Cardiac fibroblast (primary cell): ENCODE data around the gene KIF1B.

Experiments used
- DNase-seq, 2 donors: peaks; one replicate each; pipeline versions ENCODE4 v3.0.0 to v3.0.0-alpha.2; 2010; ENCODE audit warnings: low read depth in 2 of 2
- H3K4me3 ChIP-seq, 2 donors: replicated peaks in 1 of 2; 1 replicate in 1 of 2; 2 replicates in 1 of 2; pipeline ENCODE4 v1.5.1; 2011; ENCODE audit warnings: low read depth in 2 of 2, low read length in 2 of 2, mild to moderate bottlenecking in 2 of 2, moderate library complexity in 1 of 2
- CTCF ChIP-seq: IDR thresholded peaks from one replicate; pipeline ENCODE4 v1.5.1; 2011; ENCODE audit warnings: low read depth, mild to moderate bottlenecking, low read length, inconsistent platforms

The KIF1B gene

GRCh38 chr1:10322821-10323220 is 112.5 kb downstream of the KIF1B start:
- no peak overlapping the region for H3K4me3 ChIP-seq
- no peak for TF ChIP-seq CTCF

GRCh38 chr1:10324627-10325026 is 114.3 kb downstream of the KIF1B start:
- TF ChIP-seq CTCF: no peak
- DNase-seq: no peak
- H3K4me3 ChIP-seq: no peak overlapping the region

More at GRCh38 chr1:10322821-10323220, 112.5 kb downstream of the KIF1B start:
- no peak for DNase-seq

- TF ChIP-seq CTCF: no peak
- DNase-seq: no peak
- no peak overlapping the region for H3K4me3 ChIP-seq
Measured at GRCh38 chr1:10325521-10325920, 115.2 kb downstream of the KIF1B start.

- DNase-seq: no peak
- H3K4me3 ChIP-seq: no peak overlapping the region
- TF ChIP-seq CTCF: no peak
Measured at GRCh38 chr1:10326251-10326650, 115.9 kb downstream of the KIF1B start.

- H3K4me3 ChIP-seq: no peak overlapping the region
- DNase-seq: no peak
- TF ChIP-seq CTCF: no peak
Measured at GRCh38 chr1:10328180-10328963, 118.0 kb downstream of the KIF1B start.

- DNase-seq: no peak
Measured at GRCh38 chr1:10337436-10337835, 127.1 kb downstream of the KIF1B start.

More at GRCh38 chr1:10337436-10337835, 127.1 kb downstream of the KIF1B start:
- no peak overlapping the region for H3K4me3 ChIP-seq
- TF ChIP-seq CTCF: no peak
